Upper lobe of left lung (tissue), 6 donors: ENCODE data around the gene RRP36. TPM values are rescaled to one million over a fixed set of nuclear protein-coding genes. Genes with fewer than 3 reads are reported as not detected.

Experiments used
- ATAC-seq, 2 donors: fragments of 200-7000 bp; cut with Tn5 transposase; one replicate each; pipeline ENCODE4 v1.9.1; 2022; ENCODE audit warnings: mild to moderate bottlenecking in 2 of 2, moderate library complexity in 2 of 2; ENCODE audit not compliant: low FRiP score in 2 of 2
- DNase-seq, 2 donors: peaks; one replicate each; pipeline ENCODE4 v3.0.0-alpha.2; 2019 to 2020
- H3K27ac ChIP-seq, 4 donors: fragments of 200-600 bp; sonication (generic); one replicate each; pipeline ENCODE4 v1.5.1; 2016 to 2019
- H3K27me3 ChIP-seq, 4 donors: fragments of 200-600 bp; sonication (generic); one replicate each; pipeline ENCODE4 v1.5.1; 2017 to 2019
- H3K36me3 ChIP-seq, 4 donors: fragments of 200-600 bp; sonication (generic); one replicate each; pipeline ENCODE4 v1.5.1; 2016 to 2019
- H3K4me1 ChIP-seq, 4 donors: fragments of 200-600 bp; sonication (generic); one replicate each; pipeline ENCODE4 v1.5.1; 2018 to 2019
- H3K4me3 ChIP-seq, 4 donors: fragments of 200-600 bp; sonication (generic); one replicate each; pipeline ENCODE4 v1.5.1; 2017 to 2019; ENCODE audit warnings: mild to moderate bottlenecking in 2 of 4, moderate library complexity in 1 of 4
- H3K9me3 ChIP-seq, 4 donors: fragments of 200-600 bp; sonication (generic); one replicate each; pipeline ENCODE4 v1.5.1; 2018 to 2019
- EP300 ChIP-seq, 4 donors: sonication (generic); formaldehyde crosslinking; IDR thresholded peaks; one replicate each; pipeline ENCODE4 v1.5.1; 2017; ENCODE audit warnings: antibody characterized with exemption in 4 of 4, control low read depth in 2 of 4
- POLR2A ChIP-seq, 4 donors: fragments of 450-650 bp; IDR thresholded peaks; one replicate each; pipeline ENCODE4 v1.5.1; 2016 to 2017; ENCODE audit warnings: antibody characterized with exemption in 4 of 4, mild to moderate bottlenecking in 2 of 4
- POLR2AphosphoS5 ChIP-seq, 2 donors: sonication (generic); formaldehyde crosslinking; IDR thresholded peaks; one replicate each; pipeline ENCODE4 v1.5.1; 2017; ENCODE audit warnings: antibody characterized with exemption in 2 of 2
- WGBS, 2 donors: methylation state at CpG; one replicate each; pipeline ENCODE4 v1.1.5; 2017 to 2018; 5-methylcytosine and 5-hydroxymethylcytosine counted together
- total RNA-seq, 6 donors: library from RNA; depleted of rRNA in 4 of 6; stranded (reverse); fragments of >200 nt in 4 of 6; gene quantifications; one replicate each; pipeline versions ENCODE4 v1.1.0 to v1.2.1, GENCODE V29; 2016 to 2021
- TF ChIP-seq, protein P1 (sequence below), 6 experiments: fragments of 450-650 bp in 4 of 6; fragments of 200-600 bp in 2 of 6; sonication (generic) in 2 of 6; IDR thresholded peaks; one replicate each; pipeline ENCODE4 v1.5.1; 2016 to 2019; ENCODE audit warnings: antibody characterized with exemption in 6 of 6
- donor health status: DM: no; HTN: no; CAD: no; lungs with moderate emphysema.
- donor health status: DM: no; HTN: yes; CAD: no; lungs with severe emphysema.

The RRP36 gene, protein sequence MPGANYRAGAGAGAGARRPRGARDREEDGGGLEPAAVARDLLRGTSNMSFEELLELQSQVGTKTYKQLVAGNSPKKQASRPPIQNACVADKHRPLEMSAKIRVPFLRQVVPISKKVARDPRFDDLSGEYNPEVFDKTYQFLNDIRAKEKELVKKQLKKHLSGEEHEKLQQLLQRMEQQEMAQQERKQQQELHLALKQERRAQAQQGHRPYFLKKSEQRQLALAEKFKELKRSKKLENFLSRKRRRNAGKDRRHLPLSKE
- total RNA-seq, result 10 to 100 TPM; 32.0 to 77.2 (median 45.9) TPM

DNA sequence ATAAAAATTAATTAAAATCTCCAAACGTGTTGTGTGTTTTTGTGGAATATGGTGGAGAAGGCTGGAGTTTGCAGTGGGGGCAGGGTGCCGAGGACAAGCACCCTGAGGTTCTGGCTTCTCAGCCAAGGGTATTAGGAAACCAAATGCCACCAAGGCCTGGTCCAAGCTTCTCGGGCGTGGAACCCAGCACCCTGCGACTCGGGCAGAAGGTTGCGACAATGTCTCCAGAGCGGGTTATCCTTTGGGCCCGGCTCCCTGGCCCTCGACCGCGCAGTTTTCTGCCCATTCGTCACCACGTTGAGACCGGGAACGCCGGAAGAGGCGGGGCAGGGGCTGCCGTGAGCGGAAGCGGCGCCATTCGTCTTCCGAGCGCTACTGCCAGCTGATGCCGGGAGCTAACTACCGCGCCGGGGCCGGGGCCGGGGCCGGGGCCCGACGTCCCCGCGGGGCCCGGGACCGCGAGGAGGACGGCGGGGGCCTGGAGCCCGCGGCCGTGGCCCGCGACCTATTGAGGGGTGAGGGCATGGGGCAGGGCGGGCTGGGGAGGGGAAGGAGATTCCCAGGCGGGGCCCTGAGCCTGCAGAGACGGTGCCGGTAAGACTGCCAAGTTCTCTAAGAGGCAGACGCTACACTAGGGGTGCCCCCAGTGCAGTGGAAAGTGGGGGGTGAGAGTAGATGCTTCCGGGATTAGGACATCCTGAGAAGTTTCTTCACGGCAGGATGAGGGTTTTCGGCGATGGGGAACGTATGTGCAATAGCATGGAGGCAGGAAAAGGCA is at the start of gene RRP36:
RRP36 (plus strand) TSS at position 354 of the 778 bp plus-strand sequence; CDS start at position 386, 32 bp downstream.
- peaks cover 28 to 37% (median 29%) of the 10 kb centered on the region in 4 donors for H3K4me1 ChIP-seq
- H3K27ac ChIP-seq, result peak within 1 kb of the TSS; percentile 85 to 90 (median 88)
- no peaks in the 10 kb centered on the region for H3K27me3 ChIP-seq
- DNase-seq (peak; percentile 80 to 95), ATAC-seq (peak; percentile 90 to 96)
- peak within 1 kb of the TSS; percentile 68 to 100 (median 84) for H3K4me3 ChIP-seq
- TF ChIP-seq POLR2A (IDR thresholded peaks at IDR 0.05) (peak in 2 of 4 donors; percentile 54 to 64), EP300 (IDR thresholded peaks at IDR 0.05) (no peak), POLR2AphosphoS5 (IDR thresholded peaks at IDR 0.05) (peak in 1 of 2 donors; percentile 63)
- 1% methylated on average over 22 to 52 of the region's 56 CpGs for WGBS, 2 donors
- no peaks in the 10 kb centered on the region for H3K9me3 ChIP-seq
- peaks cover 26 to 56% (median 39%) of the 10 kb centered on the region in 4 donors for H3K36me3 ChIP-seq

DNA sequence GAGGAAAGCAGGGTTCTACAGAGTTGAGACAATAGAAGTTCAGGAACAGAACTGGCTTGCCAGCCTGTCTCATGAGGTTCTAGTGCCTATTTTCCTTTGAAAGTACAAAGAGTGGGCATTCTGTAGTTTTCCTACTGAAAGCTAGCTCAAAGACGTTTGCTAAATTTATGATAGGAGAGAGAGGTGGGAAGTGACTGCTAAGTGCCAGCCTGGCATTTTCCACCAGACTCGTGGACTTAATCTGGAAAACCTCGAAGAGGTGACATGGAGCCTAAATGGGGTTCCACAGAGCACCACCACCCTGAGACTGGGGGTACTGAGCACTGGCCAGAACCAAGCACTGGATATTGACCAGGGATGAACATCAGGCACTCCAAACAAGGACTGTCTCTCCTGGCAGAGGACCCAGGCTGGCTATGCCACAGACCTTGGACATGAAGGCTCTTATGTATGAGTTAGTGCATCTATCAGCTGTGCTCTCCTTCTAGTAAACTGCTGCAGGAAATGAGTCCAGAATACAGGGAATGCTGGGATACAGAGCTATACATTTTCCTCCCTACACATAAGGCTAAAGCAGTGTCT is 49.6 kb upstream of the RRP36 start:
- 79% methylated on average over 3 of the region's 3 CpGs for whole genome bisulfite sequencing, 2 donors
- Histone ChIP-seq H3K27me3 (no peaks in the 10 kb centered on the region), H3K36me3 (peaks cover 0 to 25% (median 10%) of the 10 kb centered on the region in 4 donors), H3K9me3 (no peaks in the 10 kb centered on the region), H3K27ac (no peak overlapping the region), H3K4me3 (no peak overlapping the region), H3K4me1 (peaks cover 0 to 12% (median 4%) of the 10 kb centered on the region in 4 donors)
- no peak for DNase-seq
- no peak for TF ChIP-seq POLR2AphosphoS5 (IDR thresholded peaks at IDR 0.05)
- TF ChIP-seq EP300 (IDR thresholded peaks at IDR 0.05), result no peak
- TF ChIP-seq, protein P1, sequence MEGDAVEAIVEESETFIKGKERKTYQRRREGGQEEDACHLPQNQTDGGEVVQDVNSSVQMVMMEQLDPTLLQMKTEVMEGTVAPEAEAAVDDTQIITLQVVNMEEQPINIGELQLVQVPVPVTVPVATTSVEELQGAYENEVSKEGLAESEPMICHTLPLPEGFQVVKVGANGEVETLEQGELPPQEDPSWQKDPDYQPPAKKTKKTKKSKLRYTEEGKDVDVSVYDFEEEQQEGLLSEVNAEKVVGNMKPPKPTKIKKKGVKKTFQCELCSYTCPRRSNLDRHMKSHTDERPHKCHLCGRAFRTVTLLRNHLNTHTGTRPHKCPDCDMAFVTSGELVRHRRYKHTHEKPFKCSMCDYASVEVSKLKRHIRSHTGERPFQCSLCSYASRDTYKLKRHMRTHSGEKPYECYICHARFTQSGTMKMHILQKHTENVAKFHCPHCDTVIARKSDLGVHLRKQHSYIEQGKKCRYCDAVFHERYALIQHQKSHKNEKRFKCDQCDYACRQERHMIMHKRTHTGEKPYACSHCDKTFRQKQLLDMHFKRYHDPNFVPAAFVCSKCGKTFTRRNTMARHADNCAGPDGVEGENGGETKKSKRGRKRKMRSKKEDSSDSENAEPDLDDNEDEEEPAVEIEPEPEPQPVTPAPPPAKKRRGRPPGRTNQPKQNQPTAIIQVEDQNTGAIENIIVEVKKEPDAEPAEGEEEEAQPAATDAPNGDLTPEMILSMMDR (IDR thresholded peaks at IDR 0.05), result no peak
- no peak for TF ChIP-seq POLR2A (IDR thresholded peaks at IDR 0.05)
- no peak for ATAC-seq

DNA sequence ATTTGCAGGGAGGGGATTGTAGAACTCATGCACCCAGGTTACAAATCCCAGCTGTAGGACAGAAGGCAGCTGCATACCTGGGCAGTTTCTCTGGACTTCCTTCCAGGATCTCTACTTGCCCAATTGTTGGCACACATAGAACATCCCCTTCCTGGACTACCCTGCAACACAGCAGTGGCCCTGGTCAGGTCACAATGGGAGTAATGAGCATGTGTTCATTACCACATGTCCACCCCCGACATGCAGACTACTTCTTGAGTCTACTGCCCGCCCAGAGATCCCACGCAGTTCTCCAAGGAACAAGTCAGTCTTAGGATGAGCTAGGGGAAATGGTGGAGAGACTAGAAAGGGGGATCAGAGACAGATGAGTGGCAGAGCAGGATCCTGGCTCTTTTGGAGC is 47.5 kb upstream of the RRP36 start:
- Histone ChIP-seq H3K27me3 (no peaks in the 10 kb centered on the region), H3K4me3 (no peak overlapping the region), H3K27ac (no peak overlapping the region), H3K9me3 (no peaks in the 10 kb centered on the region), H3K4me1 (peaks cover 12 to 26% (median 17%) of the 10 kb centered on the region in 4 donors), H3K36me3 (peaks cover 0 to 8% (median 3%) of the 10 kb centered on the region in 4 donors)
- ATAC-seq (peak in 1 of 2 donors; percentile 27), DNase-seq (no peak)
- peak in 1 of 2 donors; percentile 18 for TF ChIP-seq POLR2AphosphoS5 (IDR thresholded peaks at IDR 0.05)
- TF ChIP-seq, protein P1 (IDR thresholded peaks at IDR 0.05), result no peak
- 70 to 94% methylated on average over 3 of the region's 3 CpGs for WGBS, 2 donors

DNA sequence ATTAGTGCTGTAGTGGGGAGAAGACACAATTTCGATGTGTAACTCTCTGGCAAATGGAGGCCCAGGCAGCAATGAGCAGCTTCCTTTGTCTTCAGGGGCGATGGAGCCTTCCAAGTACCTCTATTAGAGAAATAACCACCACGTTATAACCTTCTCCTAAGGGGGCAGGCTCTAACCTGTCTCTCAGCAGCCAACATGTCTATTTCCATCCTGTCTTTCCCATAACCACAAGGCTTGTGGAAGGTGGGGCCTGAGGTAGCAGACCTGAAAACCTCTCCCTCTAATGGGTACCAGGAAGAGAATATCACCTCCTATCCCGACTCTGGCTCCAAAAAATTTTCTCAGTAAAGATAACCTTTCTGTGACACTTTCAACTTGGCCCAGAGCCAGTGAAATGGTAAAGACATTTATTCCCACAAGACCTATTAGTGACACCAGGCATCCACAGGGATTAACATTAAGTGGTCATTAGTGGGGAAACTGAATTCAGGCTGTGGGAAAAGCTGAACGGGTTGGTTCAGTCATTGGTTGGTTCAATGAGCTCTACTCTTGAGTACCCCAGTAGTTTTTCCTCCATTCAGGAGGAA is 46.4 kb upstream of the RRP36 start:
- WGBS, 2 donors, result 81 to 85% methylated on average over 5 of the region's 5 CpGs
- Histone ChIP-seq H3K4me1 (peaks cover 19 to 33% (median 22%) of the 10 kb centered on the region in 4 donors), H3K27ac (no peak overlapping the region), H3K9me3 (no peaks in the 10 kb centered on the region), H3K36me3 (no peaks in the 10 kb centered on the region), H3K27me3 (no peaks in the 10 kb centered on the region), H3K4me3 (no peak overlapping the region)
- no peak for DNase-seq
- TF ChIP-seq EP300 (IDR thresholded peaks at IDR 0.05), result no peak
- no peak for TF ChIP-seq POLR2AphosphoS5 (IDR thresholded peaks at IDR 0.05)
- no peak for TF ChIP-seq POLR2A (IDR thresholded peaks at IDR 0.05)
- TF ChIP-seq, protein P1 (IDR thresholded peaks at IDR 0.05), result no peak
- ATAC-seq, result no peak

DNA sequence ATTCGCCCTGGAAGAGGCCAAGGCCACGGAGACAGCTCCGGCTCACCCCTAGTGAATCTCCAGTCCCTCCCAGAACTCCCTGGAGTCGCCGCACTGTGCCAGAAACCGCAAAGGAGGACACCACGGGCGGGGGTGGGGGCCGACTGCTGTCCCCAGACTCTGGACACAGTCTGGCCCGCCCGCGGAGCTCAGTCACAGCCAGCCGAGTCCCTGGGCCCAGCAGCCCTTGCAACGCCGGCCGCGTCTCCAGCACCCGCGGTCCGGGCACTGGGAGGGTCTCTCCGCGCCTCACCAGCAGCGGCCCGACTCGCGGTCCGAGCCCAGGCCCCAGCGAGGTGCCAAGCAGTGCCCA is 43.0 kb upstream of the RRP36 start:
- TF ChIP-seq POLR2AphosphoS5 (IDR thresholded peaks at IDR 0.05), result no peak
- no peak for TF ChIP-seq EP300 (IDR thresholded peaks at IDR 0.05)
- TF ChIP-seq, protein P1 (IDR thresholded peaks at IDR 0.05), result no peak
- TF ChIP-seq POLR2A (IDR thresholded peaks at IDR 0.05), result no peak
- 0% methylated on average over 2 of the region's 28 CpGs; no CpG with 5 or more reads in 1 of the 2 donors for WGBS, 2 donors
- DNase-seq (peak in 1 of 2 donors; percentile 32), ATAC-seq (peak; percentile 48 to 56)
- Histone ChIP-seq H3K36me3 (no peaks in the 10 kb centered on the region), H3K27ac (peak overlapping the region; percentile 88 to 97 (median 92)), H3K27me3 (no peaks in the 10 kb centered on the region), H3K4me3 (peak overlapping the region; percentile 80 to 98 (median 92)), H3K9me3 (no peaks in the 10 kb centered on the region), H3K4me1 (peaks cover 22 to 39% (median 25%) of the 10 kb centered on the region in 4 donors)
